GM21367 (cell line): Measurements from ENCODE around the gene SPATA45.
A peak's percentile ranks its signal among the peaks of the same experiment; 100 is the strongest.

Source experiments
- ATAC-seq: cut with Tn5 transposase; IDR thresholded peaks from one replicate; pipeline ENCODE4 v1.9.1; 2021; ENCODE audit not compliant: unreplicated experiment

Gene SPATA45

DNA sequence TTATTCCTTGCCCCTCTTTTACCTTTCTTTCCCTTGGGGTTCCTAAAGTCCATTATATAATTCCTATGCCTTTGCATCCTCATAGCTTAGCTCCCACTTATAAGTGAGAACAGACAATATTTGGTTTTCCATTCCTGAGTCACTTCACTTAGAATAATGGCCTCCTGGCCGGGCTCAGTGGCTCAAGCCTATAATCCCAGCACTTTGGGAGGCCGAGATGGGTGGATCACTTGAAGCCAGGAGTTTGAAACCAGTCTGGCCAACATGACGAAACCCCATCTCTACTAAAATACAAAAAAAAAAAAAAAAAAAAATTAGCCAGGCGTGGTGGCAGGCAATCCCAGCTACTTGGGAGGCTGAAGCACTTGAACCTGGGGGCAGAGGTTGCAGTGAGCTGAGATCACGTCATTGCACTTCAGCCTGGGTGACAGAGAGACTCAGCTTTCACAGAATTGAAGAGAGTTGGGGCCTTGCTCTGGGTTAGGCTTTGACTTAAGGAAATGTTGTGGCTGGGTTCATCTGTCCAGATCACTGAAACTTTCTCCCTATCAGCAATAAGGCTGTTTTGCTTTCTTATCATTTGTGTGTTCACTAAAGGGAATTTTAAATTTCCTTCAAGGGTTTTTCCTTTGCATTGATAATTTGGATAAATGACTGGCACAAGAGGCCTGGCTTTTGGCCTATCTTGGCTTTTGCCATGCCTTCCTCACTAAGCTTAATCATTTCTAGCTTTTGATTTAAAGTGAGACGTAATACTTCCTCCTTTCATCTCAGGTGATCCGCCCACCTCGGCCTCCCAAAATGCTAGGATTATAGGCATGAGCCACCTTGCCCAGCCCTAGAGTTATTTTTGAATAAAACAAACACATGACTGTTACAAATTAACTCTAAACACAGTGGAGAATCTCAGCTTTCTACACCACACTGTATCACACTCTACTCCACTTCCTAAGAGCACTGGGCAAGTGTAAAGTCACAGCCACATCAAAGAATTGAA lies 13.9 kb downstream of the SPATA45 start:
- peak; percentile 76 for ATAC-seq

DNA sequence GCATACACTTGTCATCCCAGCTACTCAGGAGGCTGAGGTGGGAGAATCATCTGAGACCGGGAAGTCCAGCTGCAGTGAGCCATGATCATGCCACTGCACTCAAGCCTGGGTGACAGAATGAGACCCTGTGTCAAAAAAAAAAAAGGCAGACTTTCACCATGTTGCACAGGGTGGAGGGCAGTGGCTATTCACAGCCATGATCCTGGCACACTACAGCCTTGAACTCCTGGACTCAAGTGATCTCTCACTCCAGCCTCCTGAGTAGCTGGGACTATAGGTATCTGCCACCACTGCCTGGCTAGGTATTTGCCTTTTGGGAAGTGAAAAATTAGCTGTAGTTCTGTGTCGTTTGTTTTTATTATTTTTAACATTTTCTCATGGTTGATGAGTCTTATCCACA lies 19.1 kb downstream of the SPATA45 start:
- no peak for ATAC-seq

DNA sequence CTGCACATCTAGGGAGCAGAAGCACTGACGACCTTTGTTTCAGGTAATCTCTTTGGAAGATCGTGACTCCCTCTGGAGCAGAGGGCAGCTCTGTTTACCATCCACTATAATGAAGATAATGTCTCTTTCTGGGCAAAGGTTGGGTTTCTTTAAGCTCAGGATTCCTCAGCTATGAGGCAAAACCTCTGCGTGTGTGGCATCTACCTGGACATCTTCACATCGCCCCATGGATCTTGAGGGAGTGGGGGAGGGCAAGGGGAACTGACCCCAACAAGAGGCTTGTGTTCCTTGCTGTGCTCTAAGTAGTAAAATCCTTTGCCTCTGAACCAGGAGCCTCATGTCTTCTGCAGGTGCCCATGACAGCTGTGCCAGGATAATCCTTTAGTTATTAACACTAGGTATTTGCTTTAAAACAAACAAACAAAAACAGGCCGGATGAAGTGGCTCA lies 19.6 kb downstream of the SPATA45 start:
- no peak for ATAC-seq

DNA sequence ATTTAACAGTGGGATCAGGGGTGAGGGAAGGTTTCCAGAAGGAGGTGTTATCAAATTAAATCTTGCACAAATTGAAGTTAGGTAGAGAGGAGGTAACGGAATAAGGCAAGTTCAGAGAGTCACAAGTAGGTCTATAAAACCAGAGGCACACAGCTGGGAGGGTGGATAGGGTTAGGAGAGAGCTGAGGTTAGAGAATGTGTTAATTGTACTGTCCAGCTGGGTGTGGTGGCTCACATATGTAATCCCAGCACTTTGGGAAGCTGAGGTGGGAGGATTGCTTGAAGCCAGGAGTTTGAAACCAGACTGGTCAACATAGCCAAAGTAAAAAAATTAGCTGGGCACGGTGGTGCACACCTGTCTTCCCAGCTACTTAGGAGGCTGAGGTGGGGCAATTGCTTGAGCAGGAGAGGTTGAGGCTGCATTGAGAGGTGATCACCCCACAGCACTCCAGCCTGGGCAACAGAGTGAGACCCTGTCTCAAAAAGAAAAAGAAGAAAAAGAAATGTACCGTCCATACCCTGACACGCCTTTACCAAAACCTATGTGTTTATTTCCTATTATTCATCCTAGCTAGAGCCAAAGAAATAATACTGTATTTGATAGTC lies 20.2 kb downstream of the SPATA45 start:
- ATAC-seq: no peak

DNA sequence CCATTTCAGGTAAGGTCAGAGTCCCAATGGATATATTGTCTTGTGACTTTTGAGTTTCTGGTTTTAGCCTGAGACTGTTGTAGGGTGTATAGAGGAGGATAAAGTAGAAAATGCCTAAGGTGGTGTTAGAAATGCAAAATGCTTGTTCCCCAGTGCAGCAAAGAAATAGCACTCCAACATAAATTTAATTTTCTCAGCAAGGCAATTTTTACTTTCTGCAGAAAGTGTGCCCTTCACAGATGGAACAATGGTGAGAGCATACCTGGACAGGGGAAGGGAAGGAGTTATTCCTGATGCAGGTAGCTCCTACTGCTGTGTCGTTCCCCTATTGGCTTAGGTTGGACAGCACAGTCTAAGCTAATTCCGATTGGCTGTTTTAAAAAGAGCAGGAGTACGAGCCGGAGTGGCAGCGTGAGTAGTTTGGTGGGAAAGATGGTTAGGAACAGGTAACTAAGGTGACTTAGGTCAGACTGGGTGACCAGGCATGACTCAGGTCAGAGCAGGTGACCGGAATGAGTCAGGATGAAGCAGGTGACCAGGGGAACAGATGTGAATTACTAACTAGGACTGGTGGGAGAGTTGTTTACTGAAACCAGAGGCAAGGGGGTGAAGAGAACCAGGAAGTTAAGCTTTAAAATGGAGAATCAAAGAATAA lies 21.5 kb downstream of the SPATA45 start:
- no peak for ATAC-seq

DNA sequence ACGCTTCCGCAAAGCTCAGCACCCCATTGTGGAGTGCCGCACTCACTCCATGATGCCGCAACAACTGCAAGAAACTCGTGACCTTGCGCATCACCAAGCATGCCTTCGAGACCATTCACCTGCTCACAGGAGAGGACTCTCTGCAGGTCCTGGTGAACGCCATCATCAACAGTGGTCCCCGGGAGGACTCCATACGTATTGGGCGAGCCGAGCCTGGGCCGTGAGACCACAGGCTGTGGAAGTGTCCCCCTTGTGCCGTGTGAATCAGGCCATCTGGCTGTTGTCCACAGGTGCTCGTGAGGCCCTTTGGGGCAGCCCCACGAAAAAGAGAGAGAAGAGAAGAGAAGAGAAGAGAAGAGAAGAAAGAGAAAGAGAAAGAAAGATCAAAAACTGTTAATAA lies 23.2 kb downstream of the SPATA45 start:
- no peak for ATAC-seq

DNA sequence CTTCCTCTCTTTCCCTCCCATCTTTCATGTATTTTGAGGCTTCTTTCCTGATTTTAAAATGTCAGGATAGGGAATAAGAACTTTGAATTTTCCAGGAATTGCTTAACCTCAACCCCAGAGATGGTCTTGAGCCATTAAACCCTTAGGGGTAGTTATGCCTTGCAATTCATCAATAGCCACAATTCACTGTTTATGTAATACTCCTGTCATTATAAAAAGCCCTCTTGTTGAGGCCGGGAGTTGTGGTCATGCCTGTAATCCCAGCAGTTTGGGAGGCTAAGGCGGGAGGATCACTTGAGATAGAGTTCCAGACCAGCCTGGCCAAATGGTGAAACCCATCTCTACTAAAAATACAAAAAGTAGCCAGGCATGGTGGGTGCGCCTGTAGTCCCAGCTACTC lies 24.5 kb downstream of the SPATA45 start:
- no peak for ATAC-seq

DNA sequence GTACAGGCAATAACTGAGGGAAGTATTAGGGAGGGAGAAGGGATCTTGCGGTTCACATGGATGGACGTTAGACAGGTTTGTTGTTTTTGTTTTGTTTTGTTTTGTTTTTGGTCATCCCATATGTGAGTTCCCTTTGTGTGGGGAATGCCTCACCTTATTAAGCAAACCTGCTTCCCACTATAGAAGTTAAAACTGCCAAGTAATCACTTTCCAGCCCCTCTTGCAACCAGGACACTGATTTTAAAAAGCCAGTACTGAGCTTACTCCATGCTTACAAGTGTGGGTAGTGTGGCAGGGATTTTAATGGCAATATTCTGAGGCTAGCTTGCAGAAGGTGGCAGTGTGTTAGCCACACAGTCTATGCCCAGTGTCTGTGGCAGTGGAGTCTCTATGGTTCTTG lies 26.5 kb downstream of the SPATA45 start:
- ATAC-seq: no peak

DNA sequence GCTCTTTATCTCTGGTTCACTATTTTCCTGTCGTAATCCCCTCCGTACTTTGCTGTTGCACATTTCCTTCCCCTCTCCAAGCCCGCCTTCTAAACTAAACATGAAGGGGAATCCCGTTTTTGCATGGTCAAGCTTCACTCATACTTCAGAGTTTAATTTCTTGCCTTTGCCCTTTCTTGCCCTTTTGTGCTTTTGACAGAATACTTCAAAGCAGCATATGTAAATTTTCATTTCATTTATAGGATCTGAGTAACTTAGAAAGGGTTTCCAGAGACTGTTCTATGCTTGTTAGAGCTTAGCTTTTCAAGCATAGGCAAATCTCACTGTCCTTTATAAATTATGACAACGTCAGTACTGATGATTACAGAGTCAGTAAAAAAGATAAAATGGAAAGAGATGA lies 27.7 kb downstream of the SPATA45 start:
- peak; percentile 46 for ATAC-seq

DNA sequence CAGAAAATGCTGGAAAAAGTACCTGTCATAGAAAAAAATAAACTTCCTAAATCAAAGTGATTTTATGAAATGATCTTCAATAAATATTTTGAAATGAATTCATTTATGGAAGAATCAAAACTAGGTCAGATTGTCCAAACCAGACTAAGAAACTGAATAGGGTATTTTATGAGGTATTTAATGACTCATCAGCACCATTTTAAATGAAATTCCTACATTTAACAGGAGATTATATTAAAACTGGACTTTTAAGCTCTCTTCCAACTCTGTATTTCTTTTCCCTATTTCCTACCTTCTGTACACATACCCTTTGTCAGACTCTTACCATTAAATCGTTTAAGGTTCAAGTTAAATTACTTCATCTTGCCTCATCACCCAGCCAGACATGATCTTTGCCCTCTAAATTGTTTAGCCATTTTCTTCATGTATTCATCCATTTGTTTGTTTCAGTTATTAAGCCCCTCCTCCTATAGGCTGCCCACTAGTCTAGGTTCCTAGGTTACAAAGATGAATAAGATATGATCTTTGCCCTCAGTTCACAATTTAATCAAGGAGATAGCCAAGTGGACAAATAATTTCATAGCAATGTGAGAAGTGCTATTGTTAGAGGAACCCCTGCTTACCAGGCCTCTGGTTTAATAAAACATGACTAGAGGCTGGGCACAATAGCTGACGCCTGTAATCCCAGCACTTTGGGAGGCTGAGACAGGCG lies 30.7 kb downstream of the SPATA45 start:
- no peak for ATAC-seq

DNA sequence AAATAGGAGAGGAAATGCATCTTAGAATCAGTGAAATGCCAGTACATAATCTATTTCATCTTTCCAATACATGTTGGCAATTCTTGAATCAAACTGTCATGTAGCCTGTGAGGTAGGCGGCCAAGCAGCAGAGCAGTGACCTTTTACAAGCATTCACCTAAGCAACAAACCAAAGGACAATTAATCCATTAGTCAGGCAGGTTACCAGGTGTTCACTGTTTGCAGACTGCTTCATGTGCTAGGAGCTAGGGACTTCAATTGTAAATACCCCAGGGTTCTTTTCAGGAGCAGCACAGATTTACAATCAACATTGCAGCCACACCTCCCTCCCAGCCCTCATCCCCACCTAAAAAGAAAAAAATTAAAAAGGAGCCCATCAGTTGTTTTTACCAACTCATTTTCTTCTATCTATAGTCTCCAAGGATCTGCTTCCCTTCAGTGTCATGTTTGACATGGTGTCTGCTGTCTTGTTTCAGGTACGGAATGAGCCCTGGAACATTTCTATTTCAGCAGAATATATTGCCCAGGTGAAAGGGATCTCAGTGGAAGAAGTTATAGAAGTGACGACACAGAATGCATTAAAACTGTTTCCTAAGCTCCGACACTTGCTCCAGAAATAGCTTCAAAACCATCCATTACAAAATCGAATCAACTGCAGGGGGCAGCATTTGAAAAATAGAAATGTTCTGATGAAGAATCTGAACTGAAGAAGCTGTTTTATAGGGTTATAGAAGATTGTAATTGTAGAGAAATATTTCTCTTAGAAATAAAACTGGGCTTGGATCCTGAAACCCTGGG lies 32.7 kb downstream of the SPATA45 start:
- no peak for ATAC-seq

DNA sequence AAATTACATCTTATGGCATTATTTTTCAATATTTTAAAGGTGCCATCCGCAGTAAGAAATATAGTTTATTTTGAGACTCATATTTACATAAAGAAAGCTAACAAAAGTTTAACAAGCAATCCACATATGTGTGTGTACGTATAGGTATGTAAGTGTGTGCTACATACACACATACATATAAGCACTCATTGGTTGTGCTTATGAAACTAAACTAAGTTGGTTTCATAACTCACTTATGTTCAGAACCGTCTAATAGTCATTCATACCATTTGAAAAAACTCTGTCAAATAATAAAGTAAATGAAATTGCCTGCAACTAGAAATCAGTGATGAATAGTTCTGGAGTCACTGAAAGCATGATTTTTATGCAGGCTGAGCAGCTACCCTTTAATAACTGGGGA lies 41.7 kb downstream of the SPATA45 start:
- ATAC-seq: no peak

DNA sequence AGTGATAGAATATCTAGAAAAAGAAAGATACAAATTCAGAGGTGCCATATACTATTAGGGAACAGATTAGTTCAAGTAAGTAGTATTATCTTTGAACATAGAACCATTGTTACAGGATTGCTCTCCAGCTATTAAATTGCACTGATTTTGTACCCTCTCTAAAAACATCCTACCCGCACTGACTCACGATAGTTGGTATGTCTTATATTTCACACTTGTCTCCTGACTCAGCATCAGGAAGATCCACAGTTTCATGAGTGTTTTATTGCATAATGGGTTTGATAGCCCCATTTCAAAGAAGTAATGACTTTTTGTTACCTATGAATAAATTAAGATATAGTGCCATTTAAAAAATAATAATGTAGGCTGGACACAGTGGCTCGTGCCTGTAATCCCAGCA lies 49.8 kb downstream of the SPATA45 start:
- no peak for ATAC-seq

DNA sequence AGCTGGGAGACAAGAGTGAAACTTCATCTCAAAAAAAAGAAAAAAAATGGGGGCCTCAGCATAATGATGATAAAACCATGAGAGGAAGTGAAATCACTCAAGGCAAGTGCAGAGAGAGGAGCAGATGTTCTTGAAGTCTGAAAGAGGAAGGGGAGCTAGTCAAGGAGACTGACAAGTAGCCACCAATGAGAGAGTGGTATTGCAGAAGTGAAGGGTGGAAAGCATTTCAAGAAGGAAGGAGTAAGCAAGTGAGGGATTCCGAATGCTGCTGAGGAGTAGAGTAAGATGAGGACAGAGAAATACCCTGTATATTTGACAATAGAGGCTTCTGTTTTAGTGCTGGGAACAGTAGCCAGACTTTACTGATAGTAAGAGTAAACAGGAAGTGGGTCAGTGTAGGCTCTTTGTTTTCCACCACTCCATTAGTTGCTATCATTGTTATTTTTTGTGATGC lies 52.9 kb downstream of the SPATA45 start:
- peak; percentile 86 for ATAC-seq

DNA sequence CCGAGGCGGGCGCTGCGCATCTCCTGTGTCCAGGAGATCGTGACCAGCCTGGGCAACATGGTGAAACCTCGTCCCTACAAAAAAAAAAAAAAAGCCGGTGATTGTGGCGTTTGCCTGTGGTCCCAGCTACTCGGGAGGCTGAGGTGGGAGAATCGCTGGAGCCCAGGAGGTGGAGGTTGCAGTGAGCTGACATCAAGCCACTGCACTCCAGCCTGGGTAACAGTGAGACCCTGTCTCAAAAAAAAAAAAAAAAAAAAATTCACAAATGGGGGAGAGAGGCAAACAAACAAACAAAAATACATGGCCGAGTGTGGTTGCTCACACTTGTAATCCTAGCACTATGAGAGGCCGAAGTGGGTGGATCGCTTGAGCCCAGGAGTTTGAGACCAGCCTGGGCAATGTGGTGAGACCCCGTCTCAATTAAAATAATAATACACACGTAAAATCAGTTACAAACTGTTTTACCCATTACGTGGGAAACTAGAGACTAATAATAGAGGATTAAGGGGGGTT lies 55.0 kb downstream of the SPATA45 start:
- no peak for ATAC-seq

DNA sequence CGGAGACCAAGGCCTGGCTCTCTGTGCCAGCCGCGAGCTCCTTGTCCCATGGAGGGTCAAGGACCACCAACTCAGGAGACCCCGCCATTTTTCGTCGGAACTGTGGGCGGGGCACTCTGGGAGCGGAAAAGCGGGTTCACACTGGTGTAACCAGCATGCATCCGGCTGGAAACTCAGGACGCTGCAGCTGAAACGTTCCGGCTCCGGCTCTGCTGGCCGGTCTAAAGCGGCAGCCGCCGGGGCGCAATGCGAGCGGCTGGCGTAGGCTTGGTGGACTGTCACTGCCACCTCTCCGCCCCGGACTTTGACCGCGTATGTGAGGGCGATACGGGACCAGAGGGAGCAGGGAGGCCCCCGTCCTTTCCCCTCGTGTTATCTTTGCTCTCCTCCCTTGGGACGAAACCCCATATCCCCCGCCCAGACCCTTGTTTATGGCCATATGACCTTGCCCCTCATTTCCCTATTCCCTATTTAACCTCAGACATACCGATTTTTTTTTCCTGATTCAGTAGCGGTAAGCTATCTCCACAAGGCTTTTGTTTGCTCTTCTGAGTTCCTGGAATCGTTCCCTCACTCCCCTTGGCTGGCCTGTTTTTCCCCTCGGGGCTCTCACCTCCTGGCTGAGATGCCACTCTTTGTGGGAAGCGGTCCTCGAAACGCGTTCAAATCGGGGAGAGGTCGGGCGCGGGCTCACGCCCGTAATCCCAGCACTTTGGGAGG lies 55.6 kb downstream of the SPATA45 start, which contains the start of the genes NSL1 and TATDN3:
NSL1 (minus strand) TSS at position 102 of the 720 bp plus-strand sequence; CDS start at position 88, 14 bp downstream.
TATDN3 (plus strand) TSS at position 219 of the 720 bp plus-strand sequence; CDS start at position 247, 28 bp downstream.
- ATAC-seq: peak; percentile 46

DNA sequence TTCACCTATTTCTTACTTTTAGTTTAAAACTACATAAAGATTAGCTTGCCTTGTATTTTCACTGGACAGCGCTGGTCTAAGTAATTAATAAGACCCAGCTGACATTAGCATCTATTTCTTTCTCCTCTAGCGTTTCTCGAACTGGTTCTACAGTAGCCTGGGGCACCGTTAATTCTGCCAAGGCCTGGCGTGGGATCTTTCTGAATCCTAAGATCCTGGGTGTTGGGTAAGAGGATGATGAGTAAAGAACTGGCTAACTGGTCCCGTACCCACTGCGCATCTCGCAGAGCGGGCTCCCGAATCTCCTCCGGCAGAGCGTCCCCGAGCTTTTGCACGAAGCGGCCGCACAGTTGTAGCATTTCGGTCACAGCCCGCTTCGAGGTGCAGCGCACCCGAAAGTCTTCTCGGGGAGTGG lies 56.2 kb downstream of the SPATA45 start:
- peak; percentile 11 for ATAC-seq

DNA sequence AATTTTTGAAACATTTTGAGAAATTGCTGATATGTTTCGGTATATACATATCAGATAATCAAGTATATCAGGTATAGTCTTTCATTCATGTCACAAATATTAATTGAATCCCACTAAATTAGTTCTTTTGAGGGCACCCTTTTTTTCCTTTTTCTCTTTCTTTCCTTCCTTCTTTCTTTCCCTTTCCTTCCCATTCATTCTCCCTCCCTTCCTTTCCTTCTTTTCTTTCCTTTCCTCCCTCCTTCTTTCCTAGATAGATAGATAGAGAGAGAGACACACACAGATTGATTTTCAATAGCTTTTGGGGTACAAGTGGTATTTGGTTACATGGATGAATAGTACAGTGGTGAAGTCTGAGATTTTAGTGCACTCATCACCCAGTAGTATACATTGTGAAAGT lies 61.6 kb downstream of the SPATA45 start:
- ATAC-seq: no peak

DNA sequence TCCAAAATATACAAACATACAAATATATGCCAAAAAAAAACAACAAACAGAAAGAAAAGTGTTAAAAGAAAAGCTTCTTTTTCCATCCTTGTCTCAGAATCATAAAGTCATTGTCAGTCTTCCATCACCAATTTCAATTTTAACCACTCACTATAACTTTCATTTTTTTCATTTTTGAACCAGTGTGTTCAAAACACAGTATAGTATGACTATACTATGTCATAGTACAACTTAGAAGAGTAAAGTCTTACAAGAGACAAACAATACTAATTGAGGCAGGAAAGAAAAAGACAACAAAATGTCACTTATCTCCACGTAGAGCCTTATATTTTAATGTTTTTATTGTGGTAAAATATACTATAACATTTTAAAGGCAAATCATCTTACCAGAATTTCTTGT lies 63.5 kb downstream of the SPATA45 start:
- ATAC-seq: no peak
